Measurements from ENCODE around the gene NLN.

DNA sequence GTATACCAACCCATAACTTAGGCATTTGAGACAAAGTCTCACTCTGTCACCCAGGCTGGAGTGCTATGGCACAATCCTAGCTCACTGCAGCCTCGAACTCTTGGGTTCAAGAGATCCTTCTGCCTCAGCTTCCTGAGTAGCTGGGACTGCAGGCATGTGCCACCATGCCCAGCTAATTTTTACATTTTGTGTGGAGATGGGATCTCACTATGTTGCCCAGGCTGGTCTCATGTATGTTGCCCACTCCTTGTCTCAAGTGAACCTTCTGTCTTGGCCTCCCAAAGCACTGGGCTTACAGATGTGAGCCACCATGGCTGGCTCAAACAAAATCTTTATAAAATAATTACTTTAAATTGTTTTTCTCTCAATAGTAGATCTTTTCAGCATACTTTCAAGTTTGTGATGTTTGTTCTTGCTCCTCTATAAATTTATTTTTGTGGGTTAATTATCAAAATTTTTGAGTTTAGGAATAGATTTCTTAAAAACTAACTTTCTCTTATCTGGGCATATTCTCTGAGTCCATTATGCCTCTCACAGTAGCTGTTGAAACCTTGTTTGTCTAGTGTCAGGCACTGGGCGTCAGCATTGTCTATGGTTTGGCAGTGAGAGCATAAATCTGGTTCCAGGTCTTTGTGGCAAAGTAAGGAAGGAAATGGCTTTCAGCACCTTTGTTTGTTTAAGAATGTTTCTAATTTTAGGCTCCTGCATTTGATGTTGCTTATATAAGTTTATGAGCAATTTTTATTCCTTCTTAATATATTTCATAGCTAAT lies 38.7 kb downstream of the NLN start:
- TF ChIP-seq GATA2 (IDR thresholded peaks at IDR 0.05; ENCODE audit: low read depth, low read length), result no peak
- no peak for TF ChIP-seq GATA3 (IDR thresholded peaks at IDR 0.05; ENCODE audit: low read depth, low read length)
